MM.1S (cell line): ENCODE results near the gene RHOXF1.
"Not testable (repeated sequence)": the region's sequence is repeated elsewhere in the genome, so short reads cannot be mapped to it uniquely, and the experiment has no call there.

Experiments used
- DNase-seq: peaks from one replicate; pipeline ENCODE4 v3.0.0-alpha.2; 2015
- H2AFZ ChIP-seq: fragments of 300-600 bp; sonication (generic); 2 replicates; pipeline ENCODE4 v1.6.0; 2016; ENCODE audit warnings: antibody characterized with exemption, low read length
- H3F3A ChIP-seq: fragments of 300-600 bp; sonication (generic); 2 replicates; pipeline ENCODE4 v1.6.1; 2016; ENCODE audit warnings: mild to moderate bottlenecking, antibody characterized with exemption, low read length, moderate library complexity, mixed read lengths; ENCODE audit not compliant: insufficient read depth
- H3K27ac ChIP-seq: fragments of 300-600 bp; sonication (generic); 2 replicates; pipeline ENCODE4 v1.5.1; 2016; ENCODE audit warnings: mild to moderate bottlenecking, low read length
- H3K27me3 ChIP-seq: fragments of 300-600 bp; sonication (generic); replicated peaks from 2 replicates; pipeline ENCODE4 v1.6.0; 2016; ENCODE audit warnings: low read length; ENCODE audit not compliant: insufficient read depth
- H3K36me3 ChIP-seq: fragments of 300-600 bp; sonication (generic); replicated peaks from 2 replicates; pipeline ENCODE4 v1.6.1; 2016; ENCODE audit warnings: mild to moderate bottlenecking, low read length, mixed read lengths; ENCODE audit not compliant: insufficient read depth
- H3K4me1 ChIP-seq: fragments of 300-600 bp; sonication (generic); 2 replicates; pipeline ENCODE4 v1.6.1; 2016; ENCODE audit warnings: low read length, mixed read lengths
- H3K4me2 ChIP-seq: fragments of 300-600 bp; sonication (generic); 2 replicates; pipeline ENCODE4 v1.6.0; 2016; ENCODE audit warnings: low read depth, low read length
- H3K4me3 ChIP-seq: fragments of 300-600 bp; sonication (generic); 2 replicates; pipeline ENCODE4 v1.5.1; 2016; ENCODE audit warnings: low read length, mixed read lengths
- H3K79me2 ChIP-seq: fragments of 300-600 bp; sonication (generic); 2 replicates; pipeline ENCODE4 v1.6.1; 2016; ENCODE audit warnings: mixed run types, low read length, mixed read lengths
- H3K9ac ChIP-seq: fragments of 300-600 bp; sonication (generic); 2 replicates; pipeline ENCODE4 v1.6.1; 2016; ENCODE audit warnings: low read length, mixed read lengths
- H3K9me2 ChIP-seq: fragments of 300-600 bp; sonication (generic); replicated peaks from 2 replicates; pipeline ENCODE4 v1.6.1; 2016; ENCODE audit warnings: mild to moderate bottlenecking, low read length, mixed read lengths; ENCODE audit not compliant: insufficient read depth
- H3K9me3 ChIP-seq: fragments of 300-600 bp; sonication (generic); replicated peaks from 2 replicates; pipeline ENCODE4 v1.6.1; 2016; ENCODE audit warnings: mild to moderate bottlenecking, low read length, mixed read lengths; ENCODE audit not compliant: insufficient read depth
- H4K20me1 ChIP-seq: fragments of 300-600 bp; sonication (generic); 2 replicates; pipeline ENCODE4 v1.6.1; 2016; ENCODE audit warnings: mild to moderate bottlenecking, low read length, moderate library complexity, mixed read lengths; ENCODE audit not compliant: insufficient read depth
- EZH2 ChIP-seq: fragments of 300-600 bp; sonication (generic); optimal IDR thresholded peaks from 2 replicates; pipeline ENCODE3; 2017; ENCODE audit warnings: low read depth, mild to moderate bottlenecking, antibody characterized with exemption, low read length, mixed read lengths
- EZH2phosphoT487 ChIP-seq: fragments of 300-600 bp; sonication (generic); IDR thresholded peaks from 2 replicates; pipeline ENCODE4 v1.6.1; 2018; ENCODE audit warnings: antibody characterized with exemption, low read length
- TF ChIP-seq, protein P1 (sequence below): fragments of 300-600 bp; sonication (generic); IDR thresholded peaks from 2 replicates; pipeline ENCODE4 v1.5.1; 2016; ENCODE audit warnings: antibody characterized with exemption, low read length, mixed read lengths

The RHOXF1 gene, protein sequence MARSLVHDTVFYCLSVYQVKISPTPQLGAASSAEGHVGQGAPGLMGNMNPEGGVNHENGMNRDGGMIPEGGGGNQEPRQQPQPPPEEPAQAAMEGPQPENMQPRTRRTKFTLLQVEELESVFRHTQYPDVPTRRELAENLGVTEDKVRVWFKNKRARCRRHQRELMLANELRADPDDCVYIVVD

DNA sequence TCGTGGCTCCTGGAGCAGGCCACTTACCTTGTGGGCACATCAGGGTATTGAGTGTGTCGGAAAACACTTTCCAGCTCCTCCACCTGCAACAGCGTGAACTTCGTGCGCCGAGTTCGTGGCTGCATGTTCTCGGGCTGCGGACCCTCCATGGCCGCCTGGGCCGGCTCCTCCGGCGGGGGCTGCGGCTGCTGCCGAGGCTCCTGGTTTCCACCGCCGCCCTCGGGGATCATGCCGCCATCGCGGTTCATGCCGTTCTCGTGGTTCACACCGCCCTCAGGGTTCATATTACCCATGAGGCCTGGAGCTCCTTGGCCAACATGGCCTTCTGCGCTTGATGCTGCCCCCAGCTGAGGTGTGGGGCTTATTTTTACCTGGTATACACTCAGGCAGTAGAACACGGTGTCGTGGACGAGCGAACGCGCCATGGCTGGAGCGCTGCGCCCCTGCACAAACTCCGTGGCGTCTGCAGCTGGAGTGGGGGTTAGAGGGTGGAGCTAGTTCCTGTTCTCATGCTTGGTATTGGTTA is at the start of gene RHOXF1:
Gene RHOXF1 (minus strand): TSS at position 476 of the 526 bp plus-strand sequence. CDS start 51 bp downstream, at position 425.
- no peak within 1 kb of the TSS for H3K4me3 ChIP-seq
- no peaks in the 10 kb centered on the region for H3F3A ChIP-seq
- H3K79me2 ChIP-seq: no peaks in the 10 kb centered on the region
- no peaks in the 10 kb centered on the region for H3K9me2 ChIP-seq
- H3K4me2 ChIP-seq: no peak within 1 kb of the TSS
- H3K36me3 ChIP-seq: no peaks in the 10 kb centered on the region
- no peak within 1 kb of the TSS for H3K27ac ChIP-seq
- no peaks in the 10 kb centered on the region for H3K4me1 ChIP-seq
- no peaks in the 10 kb centered on the region for H3K27me3 ChIP-seq
- DNase-seq: no peak
- no peaks in the 10 kb centered on the region for H3K9me3 ChIP-seq
- H4K20me1 ChIP-seq: no peaks in the 10 kb centered on the region
- no peak within 1 kb of the TSS for H3K9ac ChIP-seq
- H2AFZ ChIP-seq: no peak within 1 kb of the TSS
- TF ChIP-seq EZH2 (no peak), EZH2phosphoT487 (no peak)
- TF ChIP-seq, protein P1, sequence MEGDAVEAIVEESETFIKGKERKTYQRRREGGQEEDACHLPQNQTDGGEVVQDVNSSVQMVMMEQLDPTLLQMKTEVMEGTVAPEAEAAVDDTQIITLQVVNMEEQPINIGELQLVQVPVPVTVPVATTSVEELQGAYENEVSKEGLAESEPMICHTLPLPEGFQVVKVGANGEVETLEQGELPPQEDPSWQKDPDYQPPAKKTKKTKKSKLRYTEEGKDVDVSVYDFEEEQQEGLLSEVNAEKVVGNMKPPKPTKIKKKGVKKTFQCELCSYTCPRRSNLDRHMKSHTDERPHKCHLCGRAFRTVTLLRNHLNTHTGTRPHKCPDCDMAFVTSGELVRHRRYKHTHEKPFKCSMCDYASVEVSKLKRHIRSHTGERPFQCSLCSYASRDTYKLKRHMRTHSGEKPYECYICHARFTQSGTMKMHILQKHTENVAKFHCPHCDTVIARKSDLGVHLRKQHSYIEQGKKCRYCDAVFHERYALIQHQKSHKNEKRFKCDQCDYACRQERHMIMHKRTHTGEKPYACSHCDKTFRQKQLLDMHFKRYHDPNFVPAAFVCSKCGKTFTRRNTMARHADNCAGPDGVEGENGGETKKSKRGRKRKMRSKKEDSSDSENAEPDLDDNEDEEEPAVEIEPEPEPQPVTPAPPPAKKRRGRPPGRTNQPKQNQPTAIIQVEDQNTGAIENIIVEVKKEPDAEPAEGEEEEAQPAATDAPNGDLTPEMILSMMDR: no peak

DNA sequence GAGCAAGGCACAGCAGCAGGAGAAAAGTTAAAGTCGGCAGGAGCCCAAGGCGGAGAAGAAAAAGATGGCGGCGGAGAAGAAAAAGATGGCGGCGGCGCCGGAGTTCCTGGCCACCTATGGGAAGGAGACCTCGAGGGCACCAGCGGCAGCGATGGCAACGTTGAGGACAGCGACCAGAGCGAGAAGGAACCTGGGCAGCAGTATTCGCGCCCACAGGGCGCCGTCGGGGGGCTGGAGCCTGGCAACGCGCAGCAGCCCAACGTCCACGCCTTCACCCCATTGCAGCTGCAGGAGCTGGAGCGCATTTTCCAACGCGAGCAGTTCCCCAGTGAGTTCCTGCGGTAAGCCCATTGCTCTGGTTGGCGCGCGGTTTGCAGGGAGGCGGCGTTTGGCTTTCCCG is 43.4 kb upstream of the RHOXF1 start:
- not testable (repeated sequence) for H4K20me1 ChIP-seq, H3K9me2 ChIP-seq, H3K9me3 ChIP-seq, H3K79me2 ChIP-seq, H3K27me3 ChIP-seq, H3F3A ChIP-seq, H3K9ac ChIP-seq, H3K4me2 ChIP-seq, H2AFZ ChIP-seq, H3K36me3 ChIP-seq, H3K4me1 ChIP-seq, DNase-seq, H3K27ac ChIP-seq, H3K4me3 ChIP-seq

DNA sequence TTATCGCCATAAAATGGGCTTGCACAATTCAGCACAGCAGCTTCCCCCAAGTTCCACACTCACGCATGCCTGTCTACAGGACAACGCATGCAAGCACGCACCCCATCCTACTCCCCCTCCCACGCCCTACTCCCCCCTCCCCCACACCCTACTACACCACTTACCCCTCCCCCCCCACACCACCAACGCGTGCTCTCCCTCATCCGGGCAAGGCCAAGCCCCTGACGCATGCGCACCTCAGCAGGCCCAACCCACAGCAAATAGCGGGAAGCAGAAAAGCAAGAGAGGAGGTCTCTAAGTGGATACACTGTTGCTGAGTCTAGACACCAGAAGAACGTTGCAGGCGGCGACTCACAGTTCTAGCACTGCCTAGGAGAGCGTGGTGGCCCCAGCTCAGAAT is 42.6 kb upstream of the RHOXF1 start, which contains the start of gene RHOXF2:
Gene RHOXF2 (plus strand): TSS at position 301 of the 400 bp plus-strand sequence. CDS start 138 bp downstream, outside the sequence.
- H3K4me2 ChIP-seq, DNase-seq, H3F3A ChIP-seq, H3K27ac ChIP-seq, H3K4me1 ChIP-seq, H3K9me3 ChIP-seq, H3K79me2 ChIP-seq, H4K20me1 ChIP-seq, H3K9ac ChIP-seq, H2AFZ ChIP-seq, H3K4me3 ChIP-seq, H3K9me2 ChIP-seq, H3K36me3 ChIP-seq, H3K27me3 ChIP-seq: not testable (repeated sequence)

DNA sequence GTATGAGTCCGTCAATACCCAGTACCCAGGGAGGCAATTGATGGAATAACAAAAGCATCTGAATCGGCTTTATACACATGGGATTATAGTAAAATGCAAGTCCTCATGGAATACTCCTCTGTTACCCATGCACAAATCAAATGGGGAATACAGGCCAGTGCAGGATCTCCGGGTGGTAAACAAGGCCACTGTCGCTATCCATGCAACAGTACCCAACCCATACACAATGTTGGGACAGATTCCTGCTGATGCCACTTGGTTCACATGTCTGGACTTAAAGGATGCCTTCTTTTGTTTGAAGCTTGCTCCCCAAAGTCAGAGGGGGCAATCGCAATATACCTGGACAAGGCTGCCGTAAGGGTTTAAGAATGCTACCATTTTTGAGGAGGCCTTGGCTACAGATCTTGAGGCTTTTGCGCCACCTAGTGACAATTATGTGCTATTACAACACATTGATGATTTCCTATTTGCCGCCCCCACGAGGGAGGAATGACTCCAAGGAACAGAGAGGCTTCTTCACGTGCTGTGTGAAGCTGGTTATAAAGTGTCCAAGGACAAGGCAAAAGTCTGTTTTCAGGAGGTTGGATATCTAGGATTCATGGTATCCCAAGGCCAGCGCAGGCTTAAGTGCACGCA is 34.5 kb upstream of the RHOXF1 start:
- H3K27ac ChIP-seq, H3F3A ChIP-seq, DNase-seq, H3K4me1 ChIP-seq, H3K9me2 ChIP-seq, H3K4me3 ChIP-seq, H3K4me2 ChIP-seq, H2AFZ ChIP-seq, H3K9me3 ChIP-seq, H3K27me3 ChIP-seq, H4K20me1 ChIP-seq, H3K36me3 ChIP-seq, H3K9ac ChIP-seq, H3K79me2 ChIP-seq: not testable (repeated sequence)
